ENCODE measurements around the gene NEGR1.

NEGR1 gene

GRCh38 chr1:71695821-71696220, 586.5 kb downstream of the NEGR1 start:
- in situ Hi-C loops (cut with MboI; ENCODE audit: low pct_unique_long_range_greater_than_20kb, low sequenced_read_pairs, unreplicated experiment), result no loop called here
- DNase-seq (ENCODE audit: low spot score), result no peak
- TF ChIP-seq, protein P1, sequence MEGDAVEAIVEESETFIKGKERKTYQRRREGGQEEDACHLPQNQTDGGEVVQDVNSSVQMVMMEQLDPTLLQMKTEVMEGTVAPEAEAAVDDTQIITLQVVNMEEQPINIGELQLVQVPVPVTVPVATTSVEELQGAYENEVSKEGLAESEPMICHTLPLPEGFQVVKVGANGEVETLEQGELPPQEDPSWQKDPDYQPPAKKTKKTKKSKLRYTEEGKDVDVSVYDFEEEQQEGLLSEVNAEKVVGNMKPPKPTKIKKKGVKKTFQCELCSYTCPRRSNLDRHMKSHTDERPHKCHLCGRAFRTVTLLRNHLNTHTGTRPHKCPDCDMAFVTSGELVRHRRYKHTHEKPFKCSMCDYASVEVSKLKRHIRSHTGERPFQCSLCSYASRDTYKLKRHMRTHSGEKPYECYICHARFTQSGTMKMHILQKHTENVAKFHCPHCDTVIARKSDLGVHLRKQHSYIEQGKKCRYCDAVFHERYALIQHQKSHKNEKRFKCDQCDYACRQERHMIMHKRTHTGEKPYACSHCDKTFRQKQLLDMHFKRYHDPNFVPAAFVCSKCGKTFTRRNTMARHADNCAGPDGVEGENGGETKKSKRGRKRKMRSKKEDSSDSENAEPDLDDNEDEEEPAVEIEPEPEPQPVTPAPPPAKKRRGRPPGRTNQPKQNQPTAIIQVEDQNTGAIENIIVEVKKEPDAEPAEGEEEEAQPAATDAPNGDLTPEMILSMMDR (IDR thresholded peaks at IDR 0.05; ENCODE audit: extremely low read depth, insufficient read depth, missing control alignments), result no peak

GRCh38 chr1:71695084-71695483, 587.3 kb downstream of the NEGR1 start:
- in situ Hi-C loops (cut with MboI; ENCODE audit: low pct_unique_long_range_greater_than_20kb, low sequenced_read_pairs, unreplicated experiment), result no loop called here
- TF ChIP-seq, protein P1 (IDR thresholded peaks at IDR 0.05; ENCODE audit: extremely low read depth, insufficient read depth, missing control alignments), result no peak
- DNase-seq (ENCODE audit: low spot score), result no peak

GRCh38 chr1:71693581-71693980, 588.8 kb downstream of the NEGR1 start:
- TF ChIP-seq, protein P1 (IDR thresholded peaks at IDR 0.05; ENCODE audit: extremely low read depth, insufficient read depth, missing control alignments), result no peak
- in situ Hi-C loops (cut with MboI; ENCODE audit: low pct_unique_long_range_greater_than_20kb, low sequenced_read_pairs, unreplicated experiment), result no loop called here
- DNase-seq (ENCODE audit: low spot score), result no peak

DNA sequence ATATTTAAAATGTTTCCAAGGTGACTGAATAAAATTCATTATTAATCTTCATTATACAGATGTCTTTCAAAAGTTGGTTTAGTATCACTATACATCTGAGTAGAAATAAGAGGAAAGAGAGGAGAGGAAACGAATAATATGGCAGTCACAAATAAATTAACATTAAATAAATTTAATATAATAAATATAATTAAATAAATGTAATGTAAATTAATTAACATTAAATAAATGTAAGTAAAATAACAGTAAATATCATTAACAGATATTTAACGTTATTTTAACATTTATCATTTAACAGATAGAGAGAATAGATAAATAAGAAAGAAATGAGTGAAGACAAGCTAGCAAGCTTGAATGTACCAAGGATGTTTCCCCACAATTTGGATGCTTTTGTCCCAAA, 592.7 kb downstream of the NEGR1 start:
- in situ Hi-C loops (cut with MboI; ENCODE audit: low pct_unique_long_range_greater_than_20kb, low sequenced_read_pairs, unreplicated experiment), result no loop called here
- TF ChIP-seq, protein P1 (IDR thresholded peaks at IDR 0.05; ENCODE audit: extremely low read depth, insufficient read depth, missing control alignments), result no peak
- no peak for DNase-seq (ENCODE audit: low spot score)

GRCh38 chr1:71687376-71687775, 595.0 kb downstream of the NEGR1 start:
- in situ Hi-C loops (cut with MboI; ENCODE audit: low pct_unique_long_range_greater_than_20kb, low sequenced_read_pairs, unreplicated experiment), result no loop called here
- TF ChIP-seq, protein P1 (IDR thresholded peaks at IDR 0.05; ENCODE audit: extremely low read depth, insufficient read depth, missing control alignments), result no peak
- no peak for DNase-seq (ENCODE audit: low spot score)

DNA sequence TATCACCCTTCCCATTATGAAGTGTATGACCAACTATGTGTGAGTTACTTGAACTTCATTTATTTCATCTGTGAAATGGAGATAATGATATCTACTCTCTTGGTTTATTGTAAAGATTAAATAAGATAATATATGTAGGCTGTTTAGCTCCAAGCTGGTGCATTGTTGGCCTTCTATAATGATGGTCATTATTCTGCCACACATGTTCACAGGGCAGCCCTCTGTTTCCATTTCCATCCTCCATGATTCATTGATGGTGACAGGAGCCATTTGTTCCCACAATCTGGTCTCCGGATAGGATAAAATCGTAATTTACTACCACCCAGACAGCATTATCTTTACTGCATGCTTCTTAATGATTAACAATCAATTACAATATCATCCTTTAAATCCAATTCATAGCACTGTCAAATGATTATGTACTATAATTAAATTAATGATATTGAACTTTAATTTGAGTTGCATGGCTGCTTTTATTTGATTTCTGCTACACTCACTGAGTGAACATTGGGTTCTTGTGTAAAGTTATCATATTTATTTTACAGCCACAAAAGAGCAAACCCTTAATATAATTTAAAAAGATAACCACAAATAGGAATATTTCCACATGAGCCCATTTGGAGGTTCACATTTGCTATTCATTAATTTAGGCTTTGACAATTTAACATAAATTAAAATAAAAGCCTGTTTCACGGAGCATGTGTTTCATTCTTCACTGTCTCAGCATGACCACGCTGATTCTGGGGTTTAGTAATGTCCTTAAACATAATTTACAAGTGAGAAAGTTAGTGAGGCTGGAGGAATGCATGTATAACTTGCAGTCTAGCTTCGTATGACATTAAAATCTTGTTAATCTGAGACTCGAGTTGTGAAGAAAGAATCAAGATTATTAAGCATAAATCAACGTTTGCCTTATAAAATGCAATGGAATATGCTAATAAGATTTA, 605.1 kb downstream of the NEGR1 start:
- TF ChIP-seq, protein P1 (IDR thresholded peaks at IDR 0.05; ENCODE audit: extremely low read depth, insufficient read depth, missing control alignments), result no peak
- in situ Hi-C loops (cut with MboI; ENCODE audit: low pct_unique_long_range_greater_than_20kb, low sequenced_read_pairs, unreplicated experiment), result no loop called here
- no peak for DNase-seq (ENCODE audit: low spot score)

Measured in GM13977 (cell line).